HG03520 (cell line): ENCODE data around the gene TMEM150C.
"Not testable (repeated sequence)": the region's sequence is repeated elsewhere in the genome, so short reads cannot be mapped to it uniquely, and the experiment has no call there.

Experiments
- ATAC-seq: cut with Tn5 transposase; IDR thresholded peaks from one replicate; pipeline ENCODE4 v1.9.1; 2021; ENCODE audit warnings: mild to moderate bottlenecking, moderate library complexity; ENCODE audit not compliant: unreplicated experiment

TMEM150C gene

GRCh38 chr4:82569727-82570126, 7.9 kb upstream of the TMEM150C start:
- ATAC-seq: no peak

GRCh38 chr4:82569076-82569475, 7.3 kb upstream of the TMEM150C start:
- no peak for ATAC-seq

- no peak for ATAC-seq
Observed at GRCh38 chr4:82567444-82567843, 5.7 kb upstream of the TMEM150C start.

- ATAC-seq: no peak
Observed at GRCh38 chr4:82562564-82562854, 721 bp upstream of the TMEM150C start.

GRCh38 chr4:82560853-82561785, 669 bp downstream of the TMEM150C start:
- no peak for ATAC-seq

- no peak for ATAC-seq
Observed at GRCh38 chr4:82559735-82560120, 2.1 kb downstream of the TMEM150C start.

GRCh38 chr4:82559090-82559734, 2.6 kb downstream of the TMEM150C start:
- not testable (repeated sequence) for ATAC-seq

GRCh38 chr4:82555276-82555675, 6.5 kb downstream of the TMEM150C start:
- no peak for ATAC-seq

- no peak for ATAC-seq
Observed at GRCh38 chr4:82553020-82553419, 8.8 kb downstream of the TMEM150C start.

GRCh38 chr4:82551734-82552133, 10.1 kb downstream of the TMEM150C start:
- ATAC-seq: no peak

GRCh38 chr4:82547850-82548249, 13.9 kb downstream of the TMEM150C start:
- not testable (repeated sequence) for ATAC-seq

- ATAC-seq: no peak
Observed at GRCh38 chr4:82543131-82543530, 18.7 kb downstream of the TMEM150C start.

- ATAC-seq: no peak
Observed at GRCh38 chr4:82542642-82543041, 19.1 kb downstream of the TMEM150C start.

GRCh38 chr4:82529322-82529721, 32.5 kb downstream of the TMEM150C start:
- no peak for ATAC-seq

GRCh38 chr4:82528868-82529267, 32.9 kb downstream of the TMEM150C start:
- ATAC-seq: no peak

- no peak for ATAC-seq
Observed at GRCh38 chr4:82528074-82528473, 33.7 kb downstream of the TMEM150C start.

- no peak for ATAC-seq
Observed at GRCh38 chr4:82525307-82525911, 36.4 kb downstream of the TMEM150C start.

- no peak for ATAC-seq
Observed at GRCh38 chr4:82524570-82525152, 37.1 kb downstream of the TMEM150C start.

- ATAC-seq: no peak
Observed at GRCh38 chr4:82523179-82523578, 38.6 kb downstream of the TMEM150C start.

GRCh38 chr4:82522472-82522871, 39.3 kb downstream of the TMEM150C start:
- no peak for ATAC-seq

GRCh38 chr4:82521283-82521682, 40.5 kb downstream of the TMEM150C start:
- no peak for ATAC-seq

- no peak for ATAC-seq
Observed at GRCh38 chr4:82519776-82520175, 42.0 kb downstream of the TMEM150C start.
